ENCODE data around the gene SH3GLB1. TPM values are rescaled to one million over a fixed set of nuclear protein-coding genes. Genes with fewer than 3 reads are reported as not detected.

The SH3GLB1 gene
- total and polyA plus RNA-seq, 2 of the 4 experiments (the other 2 are of a cell fraction), result 22.2 to 36.5 TPM

DNA sequence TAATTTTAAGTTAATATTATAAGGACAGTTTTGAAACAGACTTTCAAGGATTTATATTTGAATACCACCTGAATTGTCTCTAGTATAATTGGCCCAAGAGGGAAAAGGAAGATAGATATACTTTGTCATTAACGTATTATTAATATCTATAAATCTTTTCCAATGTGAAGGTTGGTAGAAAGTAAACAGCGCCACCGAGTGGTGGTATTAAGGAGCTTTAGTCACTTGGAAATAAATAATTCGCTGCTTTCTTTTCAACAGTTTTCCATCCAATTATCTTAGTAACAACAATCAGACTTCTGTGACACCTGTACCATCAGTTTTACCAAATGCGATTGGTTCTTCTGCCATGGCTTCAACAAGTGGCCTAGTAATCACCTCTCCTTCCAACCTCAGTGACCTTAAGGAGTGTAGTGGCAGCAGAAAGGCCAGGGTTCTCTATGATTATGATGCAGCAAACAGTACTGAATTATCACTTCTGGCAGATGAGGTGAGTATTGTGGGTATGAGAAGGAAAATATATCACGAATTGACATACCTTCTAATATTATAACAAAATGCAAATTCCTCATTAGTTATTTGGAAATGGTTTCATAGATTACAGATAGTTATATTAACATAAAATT is 37.7 kb downstream of the SH3GLB1 start:
- no peak overlapping the region for H2AFZ ChIP-seq (replicated peaks; ENCODE audit: low read length, poor library complexity)
- no peaks in the 10 kb centered on the region for H3K27me3 ChIP-seq (ENCODE audit: control insufficient read depth, insufficient read depth, low read length)
- H2BK120ac ChIP-seq (ENCODE audit: low read depth, low read length), result no peak overlapping the region
- no TSS peak for BruUV-seq (replicated peaks)
- TF ChIP-seq MAFK (IDR thresholded peaks at IDR 0.05; ENCODE audit: low read depth, low read length), result no peak
- TF ChIP-seq RCOR1 (IDR thresholded peaks at IDR 0.05; ENCODE audit: insufficient replicate concordance, low read length), result no peak
- TF ChIP-seq, protein P1, sequence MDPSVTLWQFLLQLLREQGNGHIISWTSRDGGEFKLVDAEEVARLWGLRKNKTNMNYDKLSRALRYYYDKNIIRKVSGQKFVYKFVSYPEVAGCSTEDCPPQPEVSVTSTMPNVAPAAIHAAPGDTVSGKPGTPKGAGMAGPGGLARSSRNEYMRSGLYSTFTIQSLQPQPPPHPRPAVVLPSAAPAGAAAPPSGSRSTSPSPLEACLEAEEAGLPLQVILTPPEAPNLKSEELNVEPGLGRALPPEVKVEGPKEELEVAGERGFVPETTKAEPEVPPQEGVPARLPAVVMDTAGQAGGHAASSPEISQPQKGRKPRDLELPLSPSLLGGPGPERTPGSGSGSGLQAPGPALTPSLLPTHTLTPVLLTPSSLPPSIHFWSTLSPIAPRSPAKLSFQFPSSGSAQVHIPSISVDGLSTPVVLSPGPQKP (IDR thresholded peaks at IDR 0.05; ENCODE audit: borderline replicate concordance, low read depth, low read length), result no peak
- TF ChIP-seq RFX5 (IDR thresholded peaks at IDR 0.05; ENCODE audit: low read depth, low read length), result no peak
- TF ChIP-seq BHLHE40 (IDR thresholded peaks at IDR 0.05; ENCODE audit: low read depth, low read length), result no peak
- no peak for TF ChIP-seq POLR2A (IDR thresholded peaks at IDR 0.05; ENCODE audit: low read depth, low read length)
- TF ChIP-seq CEBPB (IDR thresholded peaks at IDR 0.05; ENCODE audit: low read depth, low read length), result no peak
- TF ChIP-seq SMC3 (IDR thresholded peaks at IDR 0.05; ENCODE audit: low read depth, low read length), result peak; percentile 46; the same call in 1 of the 2 replicates
- no peak for TF ChIP-seq NFE2L2 (IDR thresholded peaks at IDR 0.05; ENCODE audit: low read depth, low read length)
- TF ChIP-seq FOS (IDR thresholded peaks at IDR 0.05; ENCODE audit: low read depth, low read length), result no peak
- TF ChIP-seq, protein P2, sequence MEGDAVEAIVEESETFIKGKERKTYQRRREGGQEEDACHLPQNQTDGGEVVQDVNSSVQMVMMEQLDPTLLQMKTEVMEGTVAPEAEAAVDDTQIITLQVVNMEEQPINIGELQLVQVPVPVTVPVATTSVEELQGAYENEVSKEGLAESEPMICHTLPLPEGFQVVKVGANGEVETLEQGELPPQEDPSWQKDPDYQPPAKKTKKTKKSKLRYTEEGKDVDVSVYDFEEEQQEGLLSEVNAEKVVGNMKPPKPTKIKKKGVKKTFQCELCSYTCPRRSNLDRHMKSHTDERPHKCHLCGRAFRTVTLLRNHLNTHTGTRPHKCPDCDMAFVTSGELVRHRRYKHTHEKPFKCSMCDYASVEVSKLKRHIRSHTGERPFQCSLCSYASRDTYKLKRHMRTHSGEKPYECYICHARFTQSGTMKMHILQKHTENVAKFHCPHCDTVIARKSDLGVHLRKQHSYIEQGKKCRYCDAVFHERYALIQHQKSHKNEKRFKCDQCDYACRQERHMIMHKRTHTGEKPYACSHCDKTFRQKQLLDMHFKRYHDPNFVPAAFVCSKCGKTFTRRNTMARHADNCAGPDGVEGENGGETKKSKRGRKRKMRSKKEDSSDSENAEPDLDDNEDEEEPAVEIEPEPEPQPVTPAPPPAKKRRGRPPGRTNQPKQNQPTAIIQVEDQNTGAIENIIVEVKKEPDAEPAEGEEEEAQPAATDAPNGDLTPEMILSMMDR (conservative IDR thresholded peaks at IDR 0.05; ENCODE audit: low read depth, low read length), result peak; percentile 66
- peak; percentile 49 for TF ChIP-seq RAD21 (IDR thresholded peaks at IDR 0.05; ENCODE audit: low read length)
- no peak for TF ChIP-seq CHD1 (IDR thresholded peaks at IDR 0.05; ENCODE audit: low read depth, low read length)
- TF ChIP-seq MAZ (IDR thresholded peaks at IDR 0.05; ENCODE audit: borderline replicate concordance, low read depth, low read length), result no peak
- TF ChIP-seq, protein P3, sequence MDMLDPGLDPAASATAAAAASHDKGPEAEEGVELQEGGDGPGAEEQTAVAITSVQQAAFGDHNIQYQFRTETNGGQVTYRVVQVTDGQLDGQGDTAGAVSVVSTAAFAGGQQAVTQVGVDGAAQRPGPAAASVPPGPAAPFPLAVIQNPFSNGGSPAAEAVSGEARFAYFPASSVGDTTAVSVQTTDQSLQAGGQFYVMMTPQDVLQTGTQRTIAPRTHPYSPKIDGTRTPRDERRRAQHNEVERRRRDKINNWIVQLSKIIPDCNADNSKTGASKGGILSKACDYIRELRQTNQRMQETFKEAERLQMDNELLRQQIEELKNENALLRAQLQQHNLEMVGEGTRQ (IDR thresholded peaks at IDR 0.05; ENCODE audit: low read depth, low read length), result no peak
- TF ChIP-seq MXI1 (IDR thresholded peaks at IDR 0.05; ENCODE audit: borderline replicate concordance, low read depth, low read length), result no peak
- peaks cover 28% of the 10 kb centered on the region for H3K36me3 ChIP-seq (ENCODE audit: control insufficient read depth, insufficient read depth, low read length)
- WGBS, 2 experiments (ENCODE audit: extremely low coverage in 2 of 2, insufficient read length in 1 of 2), result no CpG with 5 or more reads among the region's 6 CpGs
- H2BK15ac ChIP-seq (ENCODE audit: low read depth, low read length), result no peak overlapping the region
- no peak overlapping the region for H3K4me3 ChIP-seq (ENCODE audit: insufficient read depth, low read depth, low read length)
- no peaks in the 10 kb centered on the region for H3K9me3 ChIP-seq (ENCODE audit: control insufficient read depth, insufficient read depth, low read length)
- no peak overlapping the region for H4K8ac ChIP-seq (ENCODE audit: low read depth in 2 of 2, low read length in 2 of 2)
- ChIA-PET CTCF (no interaction called here), POLR2A (ENCODE audit: unreplicated experiment) (no interaction called here)
- no peak overlapping the region for H2BK20ac ChIP-seq (ENCODE audit: low read depth, low read length)
- H3K4me2 ChIP-seq (ENCODE audit: low read depth, low read length), result no peak overlapping the region
- no peak overlapping the region for H3K27ac ChIP-seq (ENCODE audit: insufficient read depth, low read length)
- no peak overlapping the region for H2AK5ac ChIP-seq (ENCODE audit: low read depth, low read length)
- peaks cover 3% of the 10 kb centered on the region; the same call in 1 of the 2 replicates for H4K20me1 ChIP-seq (ENCODE audit: insufficient read depth, low read length)
- no peak overlapping the region for H4K91ac ChIP-seq (ENCODE audit: insufficient read depth, low read depth, low read length)
- ATAC-seq (ENCODE audit: low read depth) (no peak), DNase-seq (peak; percentile 39)
- no peak overlapping the region for H3K56ac ChIP-seq (ENCODE audit: extremely low read depth, insufficient read depth, low read length)
- intact Hi-C loops (cut with micrococcal nuclease) (loop anchor here (1.0 to 5.0 kb wide), 2 partner anchors 270 to 362 kb away; no protein-coding TSS in a partner anchor), dilution Hi-C loops (cut with HindIII; ENCODE audit: low sequenced_read_pairs, unreplicated experiment) (no loop called here), in situ Hi-C loops (cut with MboI; ENCODE audit: low sequenced_read_pairs) (no loop called here)
- no peak overlapping the region for H2BK5ac ChIP-seq (ENCODE audit: low read depth, low read length, poor library complexity, severe bottlenecking)
- H3K14ac ChIP-seq (replicated peaks; ENCODE audit: low read depth, low read length), result no peak overlapping the region
- no peak overlapping the region for H3K9ac ChIP-seq (ENCODE audit: low read depth, low read length)
- no peak overlapping the region for H3K23ac ChIP-seq (ENCODE audit: low read depth, low read length)
- no peak overlapping the region for H3K18ac ChIP-seq (ENCODE audit: low read depth, low read length)
- no peaks in the 10 kb centered on the region for H3K4me1 ChIP-seq (ENCODE audit: control insufficient read depth, insufficient read depth, low read length)
- H2AK9ac ChIP-seq (replicated peaks; ENCODE audit: low read depth, low read length, poor library complexity), result no peak overlapping the region
- H3K9me1 ChIP-seq (ENCODE audit: insufficient read depth, low read length), result 0 out of 2 replicates have a peak, but pooled peaks cover 2% of the 10 kb centered on the region
- peaks cover 4 to 8% of the 10 kb centered on the region in 2 experiments for H3K79me1 ChIP-seq (ENCODE audit: low read depth in 1 of 2, low read length in 2 of 2)
- H4K5ac ChIP-seq (ENCODE audit: low read depth, low read length), result no peak overlapping the region
- no peak overlapping the region for H3K4ac ChIP-seq (ENCODE audit: low read depth, low read length)
